Pancreas (tissue), 10 donors: ENCODE data around the gene RHOT2. TPM values are rescaled to one million over a fixed set of nuclear protein-coding genes. Genes with fewer than 3 reads are reported as not detected.

ENCODE experiments used
- ATAC-seq, 4 donors: fragments of 200-7000 bp; cut with Tn5 transposase; one replicate each; pipeline versions ENCODE4 v1.8.0 to v1.9.1; 2020; ENCODE audit warnings: mild to moderate bottlenecking in 4 of 4, moderate library complexity in 4 of 4
- DNase-seq, 6 donors: peaks; one replicate each; pipeline ENCODE4 v3.0.0-alpha.2; 2020
- FAIRE-seq: peaks from 2 replicates; lab custom pipeline; 2012; peaks lifted over from hg19 to GRCh38; lab: Jason Lieb, UNC
- H3K27ac ChIP-seq, 4 donors: fragments of 200-600 bp; sonication (generic); 1 replicate in 3 of 4; 2 replicates in 1 of 4; pipeline versions ENCODE4 v1.5.0 to v1.8.0; 2020
- H3K27me3 ChIP-seq, 4 donors: fragments of 200-600 bp; one replicate each; pipeline ENCODE4 v1.8.0; 2021
- H3K36me3 ChIP-seq, 3 donors: fragments of 200-600 bp; sonication (generic) in 1 of 3; one replicate each; pipeline versions ENCODE4 v1.5.0 to v1.8.0; 2020 to 2021
- H3K4me1 ChIP-seq, 3 donors: fragments of 200-600 bp; one replicate each; pipeline ENCODE4 v1.8.0; 2021
- H3K4me3 ChIP-seq, 4 donors: fragments of 200-600 bp; sonication (generic) in 2 of 4; one replicate each; pipeline versions ENCODE4 v1.5.0 to v1.8.0; 2020 to 2021
- H3K9me3 ChIP-seq, 4 donors: fragments of 200-600 bp; one replicate each; pipeline ENCODE4 v1.8.0; 2021
- CTCF ChIP-seq, 4 donors: fragments of 200-600 bp; sonication (generic) in 3 of 4; IDR thresholded peaks; one replicate each; pipeline versions ENCODE4 v1.5.0 to v1.8.0; 2021; ENCODE audit warnings: antibody characterized with exemption in 4 of 4
- WGBS, 2 donors: extraction: QIAGEN DNeasy Blood & Tissue Kit; methylation state at CpG; one replicate each; pipeline ENCODE4 v1.1.7; 2013; 5-methylcytosine and 5-hydroxymethylcytosine counted together
- intact Hi-C, 3 donors: fragments of 100-400 bp; cut with DNase I; formaldehyde crosslinking; loops; one replicate each; pipeline versions ENCODE4 v1.11.1 to v1.14.2; 2022
- polyA plus RNA-seq, 2 donors: library from polyadenylated mRNA; stranded (reverse); fragments of 200-250 nt; gene quantifications; one replicate each; pipeline ENCODE4 v1.2.3, GENCODE V29; 2013
- total RNA-seq, 6 donors: library from RNA; stranded (reverse); fragmentation: NEBNext Ultra II Directional in 4 of 6; extraction: Animal tissue kit (Norgen Biotek cat#: 25700) in 4 of 6; gene quantifications; one replicate each; pipeline versions ENCODE4 v1.2.1 to v1.2.4, GENCODE V29; 2021 to 2023
- donor health status: healthy with polysubstance abuse.
- donor health status: DM: no; HTN: no; CAD: no; lungs with moderate emphysema.
- donor health status: DM: no; HTN: no; CAD: no.
- donor health status: control.
- donor health status: control.
- donor health status: Bipolar disorder and iron deficiency.
- donor health status: DM: yes; HTN: yes; CAD: no.
- donor health status: DM: no; HTN: no; CAD: no.
- donor health status: DM: no; HTN: no; CAD: no.
- donor health status: DM: yes; HTN: yes; CAD: no.

RHOT2 gene
- total and polyA plus RNA-seq, 8 donors = 33.5 to 265 (median 48.8) TPM

DNA sequence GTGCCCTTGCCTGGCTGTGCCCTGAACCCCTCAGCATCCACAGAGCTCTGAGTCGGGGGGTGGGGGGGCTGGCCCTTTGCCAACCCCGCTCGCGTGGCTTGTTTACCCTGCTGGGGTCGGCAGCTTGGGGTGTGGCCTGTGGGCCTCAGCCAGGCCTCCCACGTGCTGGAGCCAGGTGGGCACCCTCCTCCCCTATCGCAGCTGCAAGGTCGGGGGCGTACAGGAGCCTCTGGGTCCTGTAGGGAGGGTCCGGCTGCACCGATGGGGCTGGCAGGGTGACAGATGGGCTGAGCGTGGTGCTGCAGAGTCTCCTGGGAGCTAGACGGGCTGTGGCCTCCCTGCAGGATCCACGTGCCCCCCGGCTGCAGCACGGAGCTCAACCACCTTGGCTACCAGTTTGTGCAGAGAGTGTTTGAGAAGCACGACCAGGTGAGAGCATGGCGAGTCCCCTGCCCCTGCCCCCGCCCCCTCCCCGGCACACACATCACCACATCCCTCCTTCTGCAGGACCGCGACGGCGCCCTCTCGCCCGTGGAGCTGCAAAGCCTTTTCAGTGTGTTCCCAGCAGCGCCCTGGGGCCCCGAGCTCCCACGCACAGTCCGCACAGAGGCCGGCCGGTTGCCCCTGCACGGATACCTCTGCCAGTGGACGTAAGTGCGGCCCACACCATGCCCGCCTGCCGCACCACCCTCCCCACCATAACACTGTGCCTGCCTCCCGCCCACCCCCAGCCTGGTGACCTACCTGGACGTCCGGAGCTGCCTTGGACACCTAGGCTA lies 3.6 kb downstream of the RHOT2 start:
- no peaks in the 10 kb centered on the region for H3K27me3 ChIP-seq
- peaks cover 0 to 10% (median 7%) of the 10 kb centered on the region in 3 donors for H3K4me1 ChIP-seq
- 87 to 89% methylated on average over 39 to 40 of the region's 40 CpGs for WGBS, 2 donors
- H3K9me3 ChIP-seq = no peaks in the 10 kb centered on the region
- ATAC-seq (no peak), FAIRE-seq (no peak), DNase-seq (peak in 1 of 6 donors; percentile 83)
- H3K36me3 ChIP-seq = peaks cover 6 to 35% (median 32%) of the 10 kb centered on the region in 3 donors
- intact Hi-C loops = no loop called here
- no peak overlapping the region for H3K4me3 ChIP-seq
- no peak overlapping the region for H3K27ac ChIP-seq
- no peak for TF ChIP-seq CTCF (IDR thresholded peaks at IDR 0.05)

GRCh38 chr16:672371-672770 lies 4.4 kb downstream of the RHOT2 start:
- FAIRE-seq (no peak), DNase-seq (peak in 1 of 6 donors; percentile 79), ATAC-seq (no peak)
- WGBS, 2 donors = 93 to 95% methylated on average over 19 of the region's 19 CpGs
- intact Hi-C loops = no loop called here
- peaks cover 0 to 9% (median 7%) of the 10 kb centered on the region in 3 donors for H3K4me1 ChIP-seq
- H3K9me3 ChIP-seq = no peaks in the 10 kb centered on the region
- no peak overlapping the region for H3K4me3 ChIP-seq
- H3K27ac ChIP-seq = no peak overlapping the region
- TF ChIP-seq CTCF (IDR thresholded peaks at IDR 0.05) = no peak
- H3K27me3 ChIP-seq = no peaks in the 10 kb centered on the region
- peaks cover 6 to 35% (median 32%) of the 10 kb centered on the region in 3 donors for H3K36me3 ChIP-seq

DNA sequence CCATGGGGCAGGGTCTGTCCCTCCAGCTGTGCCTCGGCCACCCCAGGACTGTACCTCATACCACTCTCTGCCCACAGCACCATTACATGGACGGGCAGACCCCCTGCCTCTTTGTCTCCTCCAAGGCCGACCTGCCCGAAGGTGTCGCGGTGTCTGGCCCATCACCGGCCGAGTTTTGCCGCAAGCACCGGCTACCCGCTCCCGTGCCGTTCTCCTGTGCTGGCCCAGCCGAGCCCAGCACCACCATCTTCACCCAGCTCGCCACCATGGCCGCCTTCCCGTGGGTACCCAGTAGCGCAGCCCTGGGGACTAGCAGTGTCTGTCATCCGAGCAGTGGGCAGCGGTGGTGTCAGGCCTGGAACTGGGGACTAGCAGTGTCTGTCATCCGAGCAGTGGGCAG lies 4.9 kb downstream of the RHOT2 start:
- TF ChIP-seq CTCF (IDR thresholded peaks at IDR 0.05) = no peak
- Histone ChIP-seq H3K9me3 (no peaks in the 10 kb centered on the region), H3K4me1 (peaks cover 0 to 5% (median 5%) of the 10 kb centered on the region in 3 donors), H3K27me3 (no peaks in the 10 kb centered on the region), H3K4me3 (no peak overlapping the region), H3K27ac (no peak overlapping the region), H3K36me3 (peaks cover 6 to 35% (median 32%) of the 10 kb centered on the region in 3 donors)
- intact Hi-C loops = no loop called here
- ATAC-seq (no peak), DNase-seq (peak in 1 of 6 donors; percentile 80), FAIRE-seq (no peak)
- 95 to 97% methylated on average over 21 of the region's 21 CpGs for WGBS, 2 donors

DNA sequence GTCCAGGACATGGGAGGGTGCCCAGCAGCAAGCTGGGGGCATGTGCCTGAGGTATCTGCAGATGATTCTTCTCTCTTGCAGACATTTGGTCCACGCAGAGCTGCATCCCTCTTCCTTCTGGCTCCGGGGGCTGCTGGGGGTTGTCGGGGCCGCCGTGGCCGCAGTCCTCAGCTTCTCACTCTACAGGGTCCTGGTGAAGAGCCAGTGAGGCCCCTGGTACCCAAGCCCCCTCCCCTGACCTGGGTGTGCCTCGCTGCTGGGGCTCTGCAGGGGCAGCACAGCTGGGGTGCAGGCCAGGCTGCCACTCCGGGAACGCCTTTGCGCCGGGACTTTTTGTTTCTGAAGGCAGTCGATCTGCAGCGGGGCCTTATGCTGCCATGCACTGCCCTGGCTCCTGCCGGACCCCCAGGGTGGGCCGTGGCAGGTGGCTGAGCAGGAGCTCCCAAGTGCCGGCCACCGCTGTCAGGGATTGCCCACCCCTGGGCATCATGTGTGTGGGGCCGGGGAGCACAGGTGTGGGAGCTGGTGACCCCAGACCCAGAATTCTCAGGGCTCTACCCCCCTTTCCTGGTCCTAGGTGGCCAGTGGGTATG lies 5.6 kb downstream of the RHOT2 start:
- no peaks in the 10 kb centered on the region for H3K9me3 ChIP-seq
- H3K27me3 ChIP-seq = no peaks in the 10 kb centered on the region
- peak in 1 of 6 donors; percentile 73 for DNase-seq
- no peak for TF ChIP-seq CTCF (IDR thresholded peaks at IDR 0.05)
- H3K27ac ChIP-seq = no peak overlapping the region
- no peak for FAIRE-seq
- no peak for ATAC-seq
- 93 to 95% methylated on average over 17 to 18 of the region's 18 CpGs for WGBS, 2 donors
- peaks cover 6 to 35% (median 32%) of the 10 kb centered on the region in 3 donors for H3K36me3 ChIP-seq
- peaks cover 0 to 5% (median 5%) of the 10 kb centered on the region in 3 donors for H3K4me1 ChIP-seq
- no peak overlapping the region for H3K4me3 ChIP-seq
- intact Hi-C loops = no loop called here
